GM23338 (cell line): Measurements from ENCODE around the gene GPR108. TPM values are rescaled to one million over a fixed set of nuclear protein-coding genes. Genes with fewer than 3 reads are reported as not detected.
A peak's percentile ranks its signal among the peaks of the same experiment; 100 is the strongest.

Experiments
- ATAC-seq: fragments of 200-7000 bp; cut with Tn5 transposase; 3 replicates; pipeline ENCODE4 v1.9.1; 2020
- DNase-seq: peaks from one replicate; pipeline ENCODE4 v3.0.0-alpha.2; 2015; ENCODE audit warnings: low spot score
- H2AFZ ChIP-seq: fragments of 200-600 bp; sonication (generic); 2 replicates; pipeline ENCODE4 v1.8.0; 2016; ENCODE audit warnings: antibody characterized with exemption, mild to moderate bottlenecking, moderate library complexity
- H3F3A ChIP-seq: fragments of 200-600 bp; sonication (generic); replicated peaks from 2 replicates; pipeline ENCODE4 v1.8.0; 2017; ENCODE audit warnings: antibody characterized with exemption, mixed run types, low read depth
- H3K27ac ChIP-seq: fragments of 200-600 bp; sonication (generic); 2 replicates; pipeline ENCODE4 v1.6.1; 2016; ENCODE audit warnings: low read depth
- H3K27me3 ChIP-seq: fragments of 200-600 bp; sonication (generic); 2 replicates; pipeline ENCODE4 v1.8.0; 2016; ENCODE audit warnings: mild to moderate bottlenecking, mixed run types, moderate library complexity; ENCODE audit not compliant: insufficient read depth
- H3K36me3 ChIP-seq: fragments of 200-600 bp; sonication (generic); 2 replicates; pipeline ENCODE4 v1.8.0; 2016; ENCODE audit warnings: mild to moderate bottlenecking; ENCODE audit not compliant: insufficient read depth
- H3K4me1 ChIP-seq: fragments of 200-600 bp; sonication (generic); 2 replicates; pipeline ENCODE4 v1.8.0; 2016; ENCODE audit warnings: mild to moderate bottlenecking, moderate library complexity; ENCODE audit not compliant: insufficient read depth
- H3K4me2 ChIP-seq: fragments of 200-600 bp; sonication (generic); 2 replicates; pipeline ENCODE4 v1.7.1; 2017; ENCODE audit warnings: mixed run types
- H3K4me3 ChIP-seq: fragments of 200-600 bp; sonication (generic); 2 replicates; pipeline ENCODE4 v1.6.1; 2016; ENCODE audit warnings: mixed run types
- H3K79me2 ChIP-seq: fragments of 200-600 bp; sonication (generic); replicated peaks from 2 replicates; pipeline ENCODE4 v1.8.0; 2017; ENCODE audit warnings: mild to moderate bottlenecking; ENCODE audit not compliant: insufficient read depth
- H3K9me2 ChIP-seq: fragments of 200-600 bp; sonication (generic); 2 replicates; pipeline ENCODE4 v1.8.0; 2017; ENCODE audit not compliant: insufficient read depth
- H4K20me1 ChIP-seq: fragments of 200-600 bp; sonication (generic); replicated peaks from 2 replicates; pipeline ENCODE4 v1.8.0; 2017; ENCODE audit warnings: mild to moderate bottlenecking; ENCODE audit not compliant: insufficient read depth
- H3K27ac Mint-ChIP-seq: 2 replicates; pipeline ENCODE4 v1.8.0; 2020; ENCODE audit warnings: inconsistent platforms, mild to moderate bottlenecking, moderate library complexity, mixed read lengths
- H3K27me3 Mint-ChIP-seq: 3 replicates; pipeline ENCODE4 v1.8.0; 2022; ENCODE audit warnings: low read depth, mild to moderate bottlenecking, moderate library complexity, mixed read lengths, inconsistent platforms; ENCODE audit not compliant: insufficient read depth, poor library complexity
- H3K36me3 Mint-ChIP-seq: 3 replicates; pipeline ENCODE4 v1.8.0; 2021; ENCODE audit warnings: low read depth, mild to moderate bottlenecking, inconsistent platforms, moderate library complexity, mixed read lengths
- H3K4me1 Mint-ChIP-seq: 3 replicates; pipeline ENCODE4 v1.8.0; 2020; ENCODE audit warnings: mild to moderate bottlenecking, inconsistent platforms, mixed read lengths
- H3K4me3 Mint-ChIP-seq: 3 replicates; pipeline ENCODE4 v1.8.0; 2021; ENCODE audit warnings: moderate library complexity, mild to moderate bottlenecking, inconsistent platforms, mixed read lengths
- H3K9me3 Mint-ChIP-seq: 3 replicates; pipeline ENCODE4 v1.8.0; 2020; ENCODE audit warnings: moderate library complexity, mild to moderate bottlenecking, inconsistent platforms, mixed read lengths
- CREB1 ChIP-seq: fragments of 250-450 bp; sonication (Bioruptor Pico); IDR thresholded peaks from 2 replicates; pipeline ENCODE4 v1.5.0; 2020; ENCODE audit warnings: low read depth, mild to moderate bottlenecking, moderate library complexity
- EZH2 ChIP-seq: fragments of 200-600 bp; sonication (generic); IDR thresholded peaks from one replicate; pipeline ENCODE4 v1.8.0; 2017; ENCODE audit warnings: antibody characterized with exemption, mild to moderate bottlenecking, low read depth; ENCODE audit not compliant: unreplicated experiment
- EZH2phosphoT487 ChIP-seq: fragments of 200-600 bp; sonication (generic); IDR thresholded peaks from one replicate; pipeline ENCODE4 v1.8.1; 2018; ENCODE audit warnings: antibody characterized with exemption; ENCODE audit not compliant: unreplicated experiment
- JUNB ChIP-seq: IDR thresholded peaks from one replicate; pipeline ENCODE4 v1.6.1; 2016; ENCODE audit warnings: antibody characterized with exemption; ENCODE audit not compliant: unreplicated experiment
- NANOG ChIP-seq: IDR thresholded peaks from 2 replicates; pipeline ENCODE4 v1.6.1; 2016; ENCODE audit warnings: antibody characterized with exemption, borderline replicate concordance
- POLR2AphosphoS5 ChIP-seq: IDR thresholded peaks from 2 replicates; pipeline ENCODE4 v1.6.1; 2016; ENCODE audit warnings: antibody characterized with exemption, low read depth
- STAT1 ChIP-seq: IDR thresholded peaks from one replicate; pipeline ENCODE4 v1.6.1; 2016; ENCODE audit warnings: antibody characterized with exemption; ENCODE audit not compliant: unreplicated experiment
- ZNF114 ChIP-seq: fragments of 250-450 bp; sonication (Bioruptor Pico); IDR thresholded peaks from 2 replicates; pipeline ENCODE4 v1.5.0; 2020; ENCODE audit warnings: mild to moderate bottlenecking, moderate library complexity
- ZNF331 ChIP-seq: fragments of 250-450 bp; sonication (Bioruptor Pico); IDR thresholded peaks from 2 replicates; pipeline ENCODE4 v1.5.0; 2020; ENCODE audit warnings: low read depth, mild to moderate bottlenecking, moderate library complexity
- polyA plus RNA-seq: library from polyadenylated mRNA; unstranded; fragments of >200 nt; fragmentation: Nextera tagmentation; extraction: Ambion mirVana; gene quantifications from 2 replicates; pipeline ENCODE4 v1.2.1, GENCODE V29; 2016
- total RNA-seq: library from RNA; depleted of rRNA; stranded (reverse); fragments of >200 nt; shearing (Covaris generic); gene quantifications from 2 replicates; pipeline ENCODE4 v1.2.3, GENCODE V29; 2014
- TF ChIP-seq, protein P1 (sequence below): IDR thresholded peaks from 2 replicates; pipeline ENCODE4 v1.6.1; 2016; ENCODE audit warnings: antibody characterized with exemption
- TF ChIP-seq, protein P2 (sequence below): fragments of 250-450 bp; sonication (Bioruptor Pico); IDR thresholded peaks from 2 replicates; pipeline ENCODE4 v1.5.0; 2020; ENCODE audit warnings: mild to moderate bottlenecking, moderate library complexity
- TF ChIP-seq, protein P3 (sequence below), 2 experiments: fragments of 200-600 bp in 1 of 2; sonication (generic) in 1 of 2; conservative IDR thresholded peaks; 2 replicates each; pipeline versions ENCODE4 v1.5.1 to v1.6.1; 2016 to 2017; ENCODE audit warnings: antibody characterized with exemption in 2 of 2, low read depth in 2 of 2, mild to moderate bottlenecking in 2 of 2, moderate library complexity in 1 of 2
- TF ChIP-seq, protein P4 (sequence below): IDR thresholded peaks from one replicate; pipeline ENCODE4 v1.6.1; 2018; ENCODE audit warnings: antibody characterized with exemption; ENCODE audit not compliant: unreplicated experiment

Gene GPR108
- total and polyA plus RNA-seq, 2 experiments from 2014 or later = 44.8 to 57.9 TPM

DNA sequence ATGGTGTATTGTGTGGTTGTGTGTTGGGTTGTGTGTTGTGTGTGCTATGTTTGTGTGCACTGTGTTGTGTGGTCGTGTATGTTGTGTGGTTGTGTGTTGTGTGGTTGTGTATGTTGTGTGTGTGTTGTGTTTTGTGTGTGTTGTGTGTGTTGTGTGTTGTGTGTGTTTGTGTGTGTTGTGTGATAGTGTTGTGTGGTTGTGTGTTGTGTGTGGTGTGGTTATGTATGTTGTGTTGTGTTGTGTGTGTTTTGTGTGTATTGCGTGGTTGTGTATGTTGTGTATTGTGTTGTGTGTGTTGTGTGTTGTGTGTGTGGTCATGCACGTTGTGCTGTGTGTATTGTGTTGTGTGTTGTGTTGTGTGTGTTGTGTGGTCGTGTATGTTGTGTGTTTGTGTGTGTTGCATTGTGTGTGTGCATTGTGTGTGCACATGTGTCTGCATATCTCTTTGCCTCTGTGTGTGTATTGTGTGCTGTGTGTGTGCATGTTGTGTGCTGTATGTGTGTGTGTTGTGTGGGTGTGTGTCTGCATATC is 19.9 kb downstream of the GPR108 start:
- Mint-ChIP-seq H3K9me3 (peaks cover 67% of the 10 kb centered on the region), H3K4me3 (peak overlapping the region; percentile 14; the same call in 1 of the 3 replicates), H3K4me1 (no peaks in the 10 kb centered on the region; the same call in 2 of the 3 replicates), H3K27ac (no peak overlapping the region), H3K36me3 (peaks cover 30% of the 10 kb centered on the region), H3K27me3 (peaks cover 23% of the 10 kb centered on the region)
- DNase-seq (peak; percentile 38), ATAC-seq (no peak)
- H2AFZ ChIP-seq = peak overlapping the region; percentile 56; the same call in 1 of the 2 replicates
- no peak overlapping the region for H3K27ac ChIP-seq
- H3K36me3 ChIP-seq = no peaks in the 10 kb centered on the region
- H3K79me2 ChIP-seq = no peaks in the 10 kb centered on the region
- H3K27me3 ChIP-seq = no peaks in the 10 kb centered on the region
- H3K9me2 ChIP-seq = no peaks in the 10 kb centered on the region
- TF ChIP-seq JUNB (no peak), POLR2AphosphoS5 (no peak), ZNF331 (CRISPR knock-in tag) (no peak), CREB1 (CRISPR knock-in tag) (no peak), ZNF114 (CRISPR knock-in tag) (no peak), EZH2 (no peak), NANOG (no peak), STAT1 (no peak), EZH2phosphoT487 (no peak)
- TF ChIP-seq, protein P1, sequence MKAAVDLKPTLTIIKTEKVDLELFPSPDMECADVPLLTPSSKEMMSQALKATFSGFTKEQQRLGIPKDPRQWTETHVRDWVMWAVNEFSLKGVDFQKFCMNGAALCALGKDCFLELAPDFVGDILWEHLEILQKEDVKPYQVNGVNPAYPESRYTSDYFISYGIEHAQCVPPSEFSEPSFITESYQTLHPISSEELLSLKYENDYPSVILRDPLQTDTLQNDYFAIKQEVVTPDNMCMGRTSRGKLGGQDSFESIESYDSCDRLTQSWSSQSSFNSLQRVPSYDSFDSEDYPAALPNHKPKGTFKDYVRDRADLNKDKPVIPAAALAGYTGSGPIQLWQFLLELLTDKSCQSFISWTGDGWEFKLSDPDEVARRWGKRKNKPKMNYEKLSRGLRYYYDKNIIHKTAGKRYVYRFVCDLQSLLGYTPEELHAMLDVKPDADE = no peak
- TF ChIP-seq, protein P2, sequence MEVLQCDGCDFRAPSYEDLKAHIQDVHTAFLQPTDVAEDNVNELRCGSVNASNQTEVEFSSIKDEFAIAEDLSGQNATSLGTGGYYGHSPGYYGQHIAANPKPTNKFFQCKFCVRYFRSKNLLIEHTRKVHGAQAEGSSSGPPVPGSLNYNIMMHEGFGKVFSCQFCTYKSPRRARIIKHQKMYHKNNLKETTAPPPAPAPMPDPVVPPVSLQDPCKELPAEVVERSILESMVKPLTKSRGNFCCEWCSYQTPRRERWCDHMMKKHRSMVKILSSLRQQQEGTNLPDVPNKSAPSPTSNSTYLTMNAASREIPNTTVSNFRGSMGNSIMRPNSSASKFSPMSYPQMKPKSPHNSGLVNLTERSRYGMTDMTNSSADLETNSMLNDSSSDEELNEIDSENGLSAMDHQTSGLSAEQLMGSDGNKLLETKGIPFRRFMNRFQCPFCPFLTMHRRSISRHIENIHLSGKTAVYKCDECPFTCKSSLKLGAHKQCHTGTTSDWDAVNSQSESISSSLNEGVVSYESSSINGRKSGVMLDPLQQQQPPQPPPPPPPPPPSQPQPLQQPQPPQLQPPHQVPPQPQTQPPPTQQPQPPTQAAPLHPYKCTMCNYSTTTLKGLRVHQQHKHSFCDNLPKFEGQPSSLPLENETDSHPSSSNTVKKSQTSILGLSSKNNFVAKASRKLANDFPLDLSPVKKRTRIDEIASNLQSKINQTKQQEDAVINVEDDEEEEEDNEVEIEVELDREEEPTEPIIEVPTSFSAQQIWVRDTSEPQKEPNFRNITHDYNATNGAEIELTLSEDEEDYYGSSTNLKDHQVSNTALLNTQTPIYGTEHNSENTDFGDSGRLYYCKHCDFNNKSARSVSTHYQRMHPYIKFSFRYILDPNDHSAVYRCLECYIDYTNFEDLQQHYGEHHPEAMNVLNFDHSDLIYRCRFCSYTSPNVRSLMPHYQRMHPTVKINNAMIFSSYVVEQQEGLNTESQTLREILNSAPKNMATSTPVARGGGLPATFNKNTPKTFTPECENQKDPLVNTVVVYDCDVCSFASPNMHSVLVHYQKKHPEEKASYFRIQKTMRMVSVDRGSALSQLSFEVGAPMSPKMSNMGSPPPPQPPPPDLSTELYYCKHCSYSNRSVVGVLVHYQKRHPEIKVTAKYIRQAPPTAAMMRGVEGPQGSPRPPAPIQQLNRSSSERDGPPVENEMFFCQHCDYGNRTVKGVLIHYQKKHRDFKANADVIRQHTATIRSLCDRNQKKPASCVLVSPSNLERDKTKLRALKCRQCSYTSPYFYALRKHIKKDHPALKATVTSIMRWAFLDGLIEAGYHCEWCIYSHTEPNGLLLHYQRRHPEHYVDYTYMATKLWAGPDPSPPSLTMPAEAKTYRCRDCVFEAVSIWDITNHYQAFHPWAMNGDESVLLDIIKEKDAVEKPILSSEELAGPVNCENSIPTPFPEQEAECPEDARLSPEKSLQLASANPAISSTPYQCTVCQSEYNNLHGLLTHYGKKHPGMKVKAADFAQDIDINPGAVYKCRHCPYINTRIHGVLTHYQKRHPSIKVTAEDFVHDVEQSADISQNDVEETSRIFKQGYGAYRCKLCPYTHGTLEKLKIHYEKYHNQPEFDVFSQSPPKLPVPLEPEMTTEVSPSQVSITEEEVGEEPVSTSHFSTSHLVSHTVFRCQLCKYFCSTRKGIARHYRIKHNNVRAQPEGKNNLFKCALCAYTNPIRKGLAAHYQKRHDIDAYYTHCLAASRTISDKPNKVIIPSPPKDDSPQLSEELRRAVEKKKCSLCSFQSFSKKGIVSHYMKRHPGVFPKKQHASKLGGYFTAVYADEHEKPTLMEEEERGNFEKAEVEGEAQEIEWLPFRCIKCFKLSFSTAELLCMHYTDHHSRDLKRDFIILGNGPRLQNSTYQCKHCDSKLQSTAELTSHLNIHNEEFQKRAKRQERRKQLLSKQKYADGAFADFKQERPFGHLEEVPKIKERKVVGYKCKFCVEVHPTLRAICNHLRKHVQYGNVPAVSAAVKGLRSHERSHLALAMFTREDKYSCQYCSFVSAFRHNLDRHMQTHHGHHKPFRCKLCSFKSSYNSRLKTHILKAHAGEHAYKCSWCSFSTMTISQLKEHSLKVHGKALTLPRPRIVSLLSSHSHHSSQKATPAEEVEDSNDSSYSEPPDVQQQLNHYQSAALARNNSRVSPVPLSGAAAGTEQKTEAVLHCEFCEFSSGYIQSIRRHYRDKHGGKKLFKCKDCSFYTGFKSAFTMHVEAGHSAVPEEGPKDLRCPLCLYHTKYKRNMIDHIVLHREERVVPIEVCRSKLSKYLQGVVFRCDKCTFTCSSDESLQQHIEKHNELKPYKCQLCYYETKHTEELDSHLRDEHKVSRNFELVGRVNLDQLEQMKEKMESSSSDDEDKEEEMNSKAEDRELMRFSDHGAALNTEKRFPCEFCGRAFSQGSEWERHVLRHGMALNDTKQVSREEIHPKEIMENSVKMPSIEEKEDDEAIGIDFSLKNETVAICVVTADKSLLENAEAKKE (CRISPR knock-in tag) = no peak
- TF ChIP-seq, protein P3, sequence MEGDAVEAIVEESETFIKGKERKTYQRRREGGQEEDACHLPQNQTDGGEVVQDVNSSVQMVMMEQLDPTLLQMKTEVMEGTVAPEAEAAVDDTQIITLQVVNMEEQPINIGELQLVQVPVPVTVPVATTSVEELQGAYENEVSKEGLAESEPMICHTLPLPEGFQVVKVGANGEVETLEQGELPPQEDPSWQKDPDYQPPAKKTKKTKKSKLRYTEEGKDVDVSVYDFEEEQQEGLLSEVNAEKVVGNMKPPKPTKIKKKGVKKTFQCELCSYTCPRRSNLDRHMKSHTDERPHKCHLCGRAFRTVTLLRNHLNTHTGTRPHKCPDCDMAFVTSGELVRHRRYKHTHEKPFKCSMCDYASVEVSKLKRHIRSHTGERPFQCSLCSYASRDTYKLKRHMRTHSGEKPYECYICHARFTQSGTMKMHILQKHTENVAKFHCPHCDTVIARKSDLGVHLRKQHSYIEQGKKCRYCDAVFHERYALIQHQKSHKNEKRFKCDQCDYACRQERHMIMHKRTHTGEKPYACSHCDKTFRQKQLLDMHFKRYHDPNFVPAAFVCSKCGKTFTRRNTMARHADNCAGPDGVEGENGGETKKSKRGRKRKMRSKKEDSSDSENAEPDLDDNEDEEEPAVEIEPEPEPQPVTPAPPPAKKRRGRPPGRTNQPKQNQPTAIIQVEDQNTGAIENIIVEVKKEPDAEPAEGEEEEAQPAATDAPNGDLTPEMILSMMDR (conservative IDR thresholded peaks at IDR 0.05; ENCODE audit: low read depth in 2 of 2) = no peak
- TF ChIP-seq, protein P4, sequence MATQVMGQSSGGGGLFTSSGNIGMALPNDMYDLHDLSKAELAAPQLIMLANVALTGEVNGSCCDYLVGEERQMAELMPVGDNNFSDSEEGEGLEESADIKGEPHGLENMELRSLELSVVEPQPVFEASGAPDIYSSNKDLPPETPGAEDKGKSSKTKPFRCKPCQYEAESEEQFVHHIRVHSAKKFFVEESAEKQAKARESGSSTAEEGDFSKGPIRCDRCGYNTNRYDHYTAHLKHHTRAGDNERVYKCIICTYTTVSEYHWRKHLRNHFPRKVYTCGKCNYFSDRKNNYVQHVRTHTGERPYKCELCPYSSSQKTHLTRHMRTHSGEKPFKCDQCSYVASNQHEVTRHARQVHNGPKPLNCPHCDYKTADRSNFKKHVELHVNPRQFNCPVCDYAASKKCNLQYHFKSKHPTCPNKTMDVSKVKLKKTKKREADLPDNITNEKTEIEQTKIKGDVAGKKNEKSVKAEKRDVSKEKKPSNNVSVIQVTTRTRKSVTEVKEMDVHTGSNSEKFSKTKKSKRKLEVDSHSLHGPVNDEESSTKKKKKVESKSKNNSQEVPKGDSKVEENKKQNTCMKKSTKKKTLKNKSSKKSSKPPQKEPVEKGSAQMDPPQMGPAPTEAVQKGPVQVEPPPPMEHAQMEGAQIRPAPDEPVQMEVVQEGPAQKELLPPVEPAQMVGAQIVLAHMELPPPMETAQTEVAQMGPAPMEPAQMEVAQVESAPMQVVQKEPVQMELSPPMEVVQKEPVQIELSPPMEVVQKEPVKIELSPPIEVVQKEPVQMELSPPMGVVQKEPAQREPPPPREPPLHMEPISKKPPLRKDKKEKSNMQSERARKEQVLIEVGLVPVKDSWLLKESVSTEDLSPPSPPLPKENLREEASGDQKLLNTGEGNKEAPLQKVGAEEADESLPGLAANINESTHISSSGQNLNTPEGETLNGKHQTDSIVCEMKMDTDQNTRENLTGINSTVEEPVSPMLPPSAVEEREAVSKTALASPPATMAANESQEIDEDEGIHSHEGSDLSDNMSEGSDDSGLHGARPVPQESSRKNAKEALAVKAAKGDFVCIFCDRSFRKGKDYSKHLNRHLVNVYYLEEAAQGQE = no peak
- peaks cover 8% of the 10 kb centered on the region for H3F3A ChIP-seq
- no peaks in the 10 kb centered on the region for H4K20me1 ChIP-seq
- no peaks in the 10 kb centered on the region; the same call in 1 of the 2 replicates for H3K4me1 ChIP-seq
- no peak overlapping the region for H3K4me3 ChIP-seq
- peak overlapping the region; percentile 60 for H3K4me2 ChIP-seq
